H9 (cell line): Measurements from ENCODE around the gene KIF7. TPM values are rescaled to one million over a fixed set of nuclear protein-coding genes. Genes with fewer than 3 reads are reported as not detected.

Experiments
- DNase-seq: peaks from one replicate; pipeline ENCODE4 v3.0.0-alpha.2; 2017
- H2AFZ ChIP-seq: one replicate; pipeline ENCODE4 v1.6.1; 2013; ENCODE audit warnings: mild to moderate bottlenecking, low read length, control low read depth, moderate library complexity
- H2AK5ac ChIP-seq: 2 replicates; pipeline ENCODE4 v1.6.1; 2013; ENCODE audit warnings: low read length, control low read depth, mixed read lengths; ENCODE audit not compliant: insufficient read length
- H2BK120ac ChIP-seq: one replicate; pipeline ENCODE4 v1.6.1; 2013; ENCODE audit warnings: low read depth, mild to moderate bottlenecking, low read length, control low read depth, inconsistent platforms; ENCODE audit not compliant: poor library complexity, severe bottlenecking
- H2BK12ac ChIP-seq: 2 replicates; pipeline ENCODE4 v1.6.1; 2013; ENCODE audit warnings: low read length, control low read depth, mixed read lengths, low read depth; ENCODE audit not compliant: insufficient read length
- H2BK15ac ChIP-seq: 2 replicates; pipeline ENCODE4 v1.6.1; 2013; ENCODE audit warnings: low read depth, low read length, control low read depth
- H2BK20ac ChIP-seq: one replicate; pipeline ENCODE4 v1.6.1; 2013; ENCODE audit warnings: low read depth, mild to moderate bottlenecking, low read length, control low read depth, inconsistent platforms; ENCODE audit not compliant: poor library complexity, severe bottlenecking
- H2BK5ac ChIP-seq: 2 replicates; pipeline ENCODE4 v1.6.1; 2013; ENCODE audit warnings: low read length, control low read depth, mixed read lengths; ENCODE audit not compliant: insufficient read length
- H3K14ac ChIP-seq: 2 replicates; pipeline ENCODE4 v1.6.1; 2013; ENCODE audit warnings: low read length, control low read depth; ENCODE audit not compliant: insufficient read depth
- H3K18ac ChIP-seq: 2 replicates; pipeline ENCODE4 v1.6.1; 2013; ENCODE audit warnings: low read depth, mild to moderate bottlenecking, mixed read lengths, low read length, control low read depth; ENCODE audit not compliant: insufficient read length
- H3K23ac ChIP-seq: 2 replicates; pipeline ENCODE4 v1.6.1; 2013; ENCODE audit warnings: low read length, control low read depth, mixed read lengths, low read depth; ENCODE audit not compliant: insufficient read length
- H3K23me2 ChIP-seq: 2 replicates; pipeline ENCODE4 v1.6.1; 2013; ENCODE audit warnings: low read depth, mild to moderate bottlenecking, mixed read lengths, low read length, control low read depth; ENCODE audit not compliant: insufficient read length, poor library complexity, severe bottlenecking
- H3K27ac ChIP-seq: 2 replicates; pipeline ENCODE4 v1.5.1; 2013; ENCODE audit warnings: low read length, control low read depth, mixed read lengths, low read depth; ENCODE audit not compliant: insufficient read length
- H3K27me3 ChIP-seq: 2 replicates; pipeline ENCODE4 v1.6.1; 2013; ENCODE audit warnings: low read length, control low read depth, inconsistent platforms; ENCODE audit not compliant: insufficient read depth
- H3K4ac ChIP-seq: 2 replicates; pipeline ENCODE4 v1.6.1; 2013; ENCODE audit warnings: low read depth, mild to moderate bottlenecking, control low read depth, inconsistent platforms, low read length, moderate library complexity
- H3K4me1 ChIP-seq: 2 replicates; pipeline ENCODE4 v1.6.1; 2013; ENCODE audit warnings: low read length, control low read depth, inconsistent platforms; ENCODE audit not compliant: insufficient read depth
- H3K4me2 ChIP-seq: 2 replicates; pipeline ENCODE4 v1.6.1; 2013; ENCODE audit warnings: low read length, control low read depth, mixed read lengths; ENCODE audit not compliant: insufficient read length, insufficient read depth
- H3K56ac ChIP-seq: 2 replicates; pipeline ENCODE4 v1.6.1; 2013; ENCODE audit warnings: low read depth, mild to moderate bottlenecking, mixed read lengths, low read length, control low read depth; ENCODE audit not compliant: insufficient read length
- H3K79me1 ChIP-seq: 2 replicates; pipeline ENCODE4 v1.6.1; 2013; ENCODE audit warnings: low read depth, mild to moderate bottlenecking, moderate library complexity, low read length, control low read depth, inconsistent platforms; ENCODE audit not compliant: insufficient read depth, poor library complexity, severe bottlenecking
- H3K79me2 ChIP-seq: 2 replicates; pipeline ENCODE4 v1.6.1; 2013; ENCODE audit warnings: low read length, control low read depth, inconsistent platforms; ENCODE audit not compliant: insufficient read depth
- H3K9ac ChIP-seq: 2 replicates; pipeline ENCODE4 v1.6.1; 2013; ENCODE audit warnings: low read length, control low read depth, mixed read lengths; ENCODE audit not compliant: insufficient read length; ENCODE audit errors: extremely low read depth
- H3K9me3 ChIP-seq: one replicate; pipeline ENCODE4 v1.6.1; 2013; ENCODE audit warnings: low read depth, low read length, inconsistent platforms; ENCODE audit not compliant: control insufficient read depth
- H3T11ph ChIP-seq: one replicate; pipeline ENCODE4 v1.6.1; 2013; ENCODE audit warnings: mild to moderate bottlenecking, low read length, control low read depth, inconsistent platforms
- H4K20me1 ChIP-seq: one replicate; pipeline ENCODE4 v1.6.1; 2013; ENCODE audit not compliant: control insufficient read depth, insufficient read length, insufficient read depth
- H4K5ac ChIP-seq: 2 replicates; pipeline ENCODE4 v1.6.1; 2013; ENCODE audit warnings: low read depth, mild to moderate bottlenecking, mixed read lengths, low read length, control low read depth; ENCODE audit not compliant: insufficient read length
- H4K8ac ChIP-seq: replicated peaks from 2 replicates; pipeline ENCODE4 v1.6.1; 2013; ENCODE audit warnings: low read length, control low read depth, mixed read lengths, low read depth; ENCODE audit not compliant: insufficient read length
- H4K91ac ChIP-seq: 2 replicates; pipeline ENCODE4 v1.6.1; 2013; ENCODE audit warnings: low read depth, mild to moderate bottlenecking, moderate library complexity, mixed read lengths, low read length, control low read depth; ENCODE audit not compliant: insufficient read length
- H3K27ac Mint-ChIP-seq, 3 experiments: 2 replicates in 2 of 3; 3 replicates in 1 of 3; pipeline ENCODE4 v1.8.0; 2020 to 2021; ENCODE audit warnings: mixed read lengths in 3 of 3, mild to moderate bottlenecking in 1 of 3, moderate library complexity in 1 of 3
- H3K27me3 Mint-ChIP-seq: 2 replicates; pipeline ENCODE4 v1.8.0; 2021; ENCODE audit warnings: low read depth, mild to moderate bottlenecking, moderate library complexity, mixed read lengths
- H3K36me3 Mint-ChIP-seq, 3 experiments: 2 replicates in 2 of 3; 3 replicates in 1 of 3; pipeline ENCODE4 v1.8.0; 2020 to 2021; ENCODE audit warnings: low read depth in 3 of 3, mixed read lengths in 3 of 3; ENCODE audit not compliant: insufficient read depth in 1 of 3
- H3K4me1 Mint-ChIP-seq, 2 experiments: 2 replicates each; pipeline ENCODE4 v1.8.0; 2020; ENCODE audit warnings: mixed read lengths in 2 of 2
- H3K4me3 Mint-ChIP-seq, 2 experiments: 2 replicates in 1 of 2; 3 replicates in 1 of 2; pipeline ENCODE4 v1.8.0; 2020 to 2021; ENCODE audit warnings: mild to moderate bottlenecking in 2 of 2, mixed read lengths in 2 of 2, moderate library complexity in 1 of 2
- H3K9me3 Mint-ChIP-seq, 2 experiments: 2 replicates in 1 of 2; 3 replicates in 1 of 2; pipeline ENCODE4 v1.8.0; 2020; ENCODE audit warnings: mild to moderate bottlenecking in 2 of 2, mixed read lengths in 2 of 2, moderate library complexity in 1 of 2
- WGBS: extraction: QIAGEN DNeasy Blood & Tissue Kit; methylation state at CpG from one replicate; pipeline ENCODE4 v1.1.7; 2013; ENCODE audit warnings: missing lambda C conversion rate, low lambda C conversion rate, mixed read lengths; ENCODE audit not compliant: insufficient read length; ENCODE audit errors: extremely low coverage; 5-methylcytosine and 5-hydroxymethylcytosine counted together
- total RNA-seq: library from RNA; stranded (reverse); gene quantifications from 2 replicates; pipeline ENCODE4 v1.2.1, GENCODE V29; 2021
- TF ChIP-seq, protein P1 (sequence below): fragments of 200-600 bp; sonication (generic); conservative IDR thresholded peaks from 3 replicates; pipeline ENCODE4 v1.8.0; 2021; ENCODE audit warnings: antibody characterized with exemption, mild to moderate bottlenecking

KIF7 gene
- total RNA-seq, 1 experiment from 2014 or later = 22.0 TPM

DNA sequence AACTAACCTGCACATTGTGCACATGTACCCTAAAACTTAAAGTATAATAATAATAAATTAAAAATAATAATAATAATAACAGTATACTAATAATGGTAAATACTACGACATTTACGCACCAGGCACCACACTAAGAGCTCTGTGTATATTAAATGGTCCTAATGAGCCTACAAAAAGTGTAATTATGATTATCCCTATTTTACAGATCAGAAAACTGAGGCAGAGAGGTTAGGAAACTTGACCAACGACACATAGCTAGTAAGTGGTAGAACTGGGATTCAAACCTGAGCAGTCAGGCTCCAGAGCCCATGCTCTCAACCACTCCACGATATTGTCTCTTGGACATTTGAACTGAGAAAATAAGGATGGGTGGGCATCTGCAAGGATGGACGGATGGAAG, 15.0 kb downstream of the KIF7 start:
- Histone ChIP-seq H2BK20ac (no peak overlapping the region), H3K56ac (no peak overlapping the region), H2BK15ac (no peak overlapping the region), H2AK5ac (no peak overlapping the region), H3K79me2 (no peaks in the 10 kb centered on the region), H3K4ac (no peak overlapping the region), H2BK12ac (no peak overlapping the region), H3K23me2 (no peaks in the 10 kb centered on the region), H4K5ac (no peak overlapping the region), H3K14ac (no peak overlapping the region), H3K18ac (no peak overlapping the region), H4K91ac (no peak overlapping the region), H4K8ac (no peak overlapping the region), H2BK5ac (no peak overlapping the region), H3K9ac (no peak overlapping the region), H3K4me1 (no peaks in the 10 kb centered on the region), H2AFZ (no peak overlapping the region), H3K9me3 (no peaks in the 10 kb centered on the region), H3K27ac (no peak overlapping the region), H3K79me1 (no peaks in the 10 kb centered on the region), H4K20me1 (no peaks in the 10 kb centered on the region), H3K4me2 (no peak overlapping the region), H3K23ac (no peak overlapping the region), H3T11ph (no peak overlapping the region), H3K27me3 (no peaks in the 10 kb centered on the region), H2BK120ac (no peak overlapping the region)
- no peak for DNase-seq
- no CpG with 5 or more reads among the region's 5 CpGs for WGBS
- peaks cover 26 to 60% (median 45%) of the 10 kb centered on the region in 3 experiments for H3K36me3 Mint-ChIP-seq
- H3K27ac Mint-ChIP-seq = no peak overlapping the region
- peaks cover 6 to 11% of the 10 kb centered on the region in 2 experiments for H3K9me3 Mint-ChIP-seq
- TF ChIP-seq, protein P1, sequence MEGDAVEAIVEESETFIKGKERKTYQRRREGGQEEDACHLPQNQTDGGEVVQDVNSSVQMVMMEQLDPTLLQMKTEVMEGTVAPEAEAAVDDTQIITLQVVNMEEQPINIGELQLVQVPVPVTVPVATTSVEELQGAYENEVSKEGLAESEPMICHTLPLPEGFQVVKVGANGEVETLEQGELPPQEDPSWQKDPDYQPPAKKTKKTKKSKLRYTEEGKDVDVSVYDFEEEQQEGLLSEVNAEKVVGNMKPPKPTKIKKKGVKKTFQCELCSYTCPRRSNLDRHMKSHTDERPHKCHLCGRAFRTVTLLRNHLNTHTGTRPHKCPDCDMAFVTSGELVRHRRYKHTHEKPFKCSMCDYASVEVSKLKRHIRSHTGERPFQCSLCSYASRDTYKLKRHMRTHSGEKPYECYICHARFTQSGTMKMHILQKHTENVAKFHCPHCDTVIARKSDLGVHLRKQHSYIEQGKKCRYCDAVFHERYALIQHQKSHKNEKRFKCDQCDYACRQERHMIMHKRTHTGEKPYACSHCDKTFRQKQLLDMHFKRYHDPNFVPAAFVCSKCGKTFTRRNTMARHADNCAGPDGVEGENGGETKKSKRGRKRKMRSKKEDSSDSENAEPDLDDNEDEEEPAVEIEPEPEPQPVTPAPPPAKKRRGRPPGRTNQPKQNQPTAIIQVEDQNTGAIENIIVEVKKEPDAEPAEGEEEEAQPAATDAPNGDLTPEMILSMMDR = no peak
- no peaks in the 10 kb centered on the region for H3K4me1 Mint-ChIP-seq
- no peaks in the 10 kb centered on the region; the same call in 1 of the 2 replicates for H3K27me3 Mint-ChIP-seq
- H3K4me3 Mint-ChIP-seq = no peak overlapping the region
